Stimulated activated naive CD8-positive, alpha-beta T cell treated with anti-CD3 and anti-CD28 coated beads, Interleukin-15, amount 100 ng/mL, for 72 hours (primary cell): ENCODE data around the gene GTF2F1.
"Not testable (repeated sequence)": the region's sequence is repeated elsewhere in the genome, so short reads cannot be mapped to it uniquely, and the experiment has no call there.

ENCODE experiments used
- ATAC-seq: fragments of 150-1000 bp; cut with Tn5 transposase; 2 replicates; pipeline ENCODE4 v1.10.0; 2021; ENCODE audit warnings: mild to moderate bottlenecking, moderate library complexity
- DNase-seq, 2 donors: peaks; one replicate each; pipeline ENCODE4 v3.0.0; 2021 to 2022
- H3K27ac Mint-ChIP-seq, 2 donors: one replicate each; pipeline ENCODE4 v1.8.0; 2022; ENCODE audit warnings: mild to moderate bottlenecking in 2 of 2, mixed read lengths in 2 of 2, moderate library complexity in 2 of 2
- H3K27me3 Mint-ChIP-seq: one replicate; pipeline ENCODE4 v1.8.0; 2022; ENCODE audit warnings: mixed read lengths
- H3K4me1 Mint-ChIP-seq: one replicate; pipeline ENCODE4 v1.8.0; 2022; ENCODE audit warnings: mild to moderate bottlenecking, mixed read lengths
- H3K4me3 Mint-ChIP-seq, 2 donors: one replicate each; pipeline ENCODE4 v1.8.0; 2022; ENCODE audit warnings: mild to moderate bottlenecking in 2 of 2, mixed read lengths in 2 of 2, moderate library complexity in 1 of 2
- H3K9me3 Mint-ChIP-seq, 2 donors: one replicate each; pipeline ENCODE4 v1.8.0; 2022; ENCODE audit warnings: mixed read lengths in 2 of 2

GTF2F1 gene, protein sequence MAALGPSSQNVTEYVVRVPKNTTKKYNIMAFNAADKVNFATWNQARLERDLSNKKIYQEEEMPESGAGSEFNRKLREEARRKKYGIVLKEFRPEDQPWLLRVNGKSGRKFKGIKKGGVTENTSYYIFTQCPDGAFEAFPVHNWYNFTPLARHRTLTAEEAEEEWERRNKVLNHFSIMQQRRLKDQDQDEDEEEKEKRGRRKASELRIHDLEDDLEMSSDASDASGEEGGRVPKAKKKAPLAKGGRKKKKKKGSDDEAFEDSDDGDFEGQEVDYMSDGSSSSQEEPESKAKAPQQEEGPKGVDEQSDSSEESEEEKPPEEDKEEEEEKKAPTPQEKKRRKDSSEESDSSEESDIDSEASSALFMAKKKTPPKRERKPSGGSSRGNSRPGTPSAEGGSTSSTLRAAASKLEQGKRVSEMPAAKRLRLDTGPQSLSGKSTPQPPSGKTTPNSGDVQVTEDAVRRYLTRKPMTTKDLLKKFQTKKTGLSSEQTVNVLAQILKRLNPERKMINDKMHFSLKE

DNA sequence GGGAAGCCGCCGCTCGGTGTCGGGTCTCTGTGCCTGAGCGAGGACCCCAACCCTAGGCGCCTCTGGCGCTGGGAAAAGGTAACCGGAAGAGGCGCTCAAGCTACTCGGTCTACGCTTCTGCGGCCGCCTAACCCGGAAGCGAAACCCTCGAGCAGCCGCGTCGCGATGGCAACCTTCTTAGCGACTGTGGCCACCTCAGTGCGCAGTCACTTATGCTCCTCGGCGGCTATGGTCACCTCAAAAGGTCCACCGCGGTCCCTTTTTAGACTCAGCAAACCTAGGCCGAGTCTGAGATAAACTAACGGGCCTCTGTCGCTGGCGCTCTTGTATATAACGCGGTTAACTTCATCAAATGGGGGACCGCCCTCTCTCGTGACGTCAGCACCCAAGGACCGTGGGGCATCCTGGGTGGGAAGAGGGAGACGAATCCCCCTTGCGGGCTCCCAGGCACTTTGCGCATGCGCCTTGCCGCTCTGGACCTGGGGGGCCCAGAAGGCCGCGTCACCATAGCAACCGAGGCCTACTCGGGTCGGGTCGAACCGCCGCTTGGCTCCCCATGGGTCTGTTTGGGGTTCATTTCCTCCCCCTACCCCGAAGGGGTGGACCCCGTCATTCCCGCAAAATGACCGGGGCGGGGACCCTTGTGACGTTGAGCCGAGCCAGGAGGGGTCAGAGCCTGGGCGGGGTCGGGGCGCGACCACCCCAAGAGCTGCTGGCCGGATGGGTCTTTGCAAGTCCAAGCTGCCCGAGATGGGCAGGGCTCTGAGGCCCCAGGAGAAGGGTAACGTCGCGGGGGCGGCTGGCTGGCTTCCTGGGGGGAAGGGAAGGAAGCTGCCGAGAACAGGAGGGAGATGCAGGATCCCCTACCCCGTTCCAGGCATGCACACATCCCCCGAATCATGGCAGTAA is at the start of gene GTF2F1:
GTF2F1 (minus strand) TSS at position 91 of the 909 bp plus-strand sequence. CDS start 169 bp downstream, outside the sequence.
- ATAC-seq (peak; percentile 93), DNase-seq (peak; percentile 96 to 97)
- H3K4me3 Mint-ChIP-seq = peak within 1 kb of the TSS; percentile 93 to 94
- no peaks in the 10 kb centered on the region for H3K9me3 Mint-ChIP-seq
- no peaks in the 10 kb centered on the region for H3K27me3 Mint-ChIP-seq
- H3K27ac Mint-ChIP-seq = peak within 1 kb of the TSS; percentile 95 to 97
- H3K4me1 Mint-ChIP-seq = peaks cover 34% of the 10 kb centered on the region

DNA sequence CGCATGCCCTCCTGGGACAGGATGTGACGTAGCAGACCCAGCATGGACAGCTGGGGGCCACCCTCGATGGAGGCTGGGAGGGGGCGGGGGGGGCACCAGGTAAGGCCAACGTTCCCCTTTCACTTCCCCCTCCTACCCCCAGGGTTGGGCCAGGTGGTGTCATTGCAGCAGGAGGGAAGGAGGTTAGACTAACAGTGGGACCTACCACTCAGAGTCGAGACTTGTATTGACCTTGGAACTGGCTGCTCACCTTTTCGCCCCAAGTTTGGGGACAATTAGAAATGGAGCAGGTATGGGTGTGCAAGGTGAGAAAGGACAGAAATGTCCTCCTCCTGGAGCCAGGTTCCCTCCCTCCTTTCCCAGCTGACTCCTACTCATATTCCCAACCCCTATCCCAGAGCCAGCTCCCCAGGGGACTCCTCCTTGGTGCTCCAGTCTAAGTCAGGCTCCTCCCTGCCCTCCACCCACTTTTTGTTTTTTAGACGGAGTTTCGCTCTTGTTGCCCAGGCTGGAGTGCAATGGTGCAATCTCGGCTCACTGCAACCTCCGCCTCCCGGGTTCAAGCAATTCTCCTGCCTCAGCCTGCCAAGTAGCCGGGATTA is 49.2 kb upstream of the GTF2F1 start:
- Mint-ChIP-seq H3K27me3 (no peaks in the 10 kb centered on the region), H3K4me3 (no peak overlapping the region), H3K9me3 (no peaks in the 10 kb centered on the region), H3K4me1 (no peaks in the 10 kb centered on the region), H3K27ac (no peak overlapping the region)
- DNase-seq = no peak
- ATAC-seq = no peak

DNA sequence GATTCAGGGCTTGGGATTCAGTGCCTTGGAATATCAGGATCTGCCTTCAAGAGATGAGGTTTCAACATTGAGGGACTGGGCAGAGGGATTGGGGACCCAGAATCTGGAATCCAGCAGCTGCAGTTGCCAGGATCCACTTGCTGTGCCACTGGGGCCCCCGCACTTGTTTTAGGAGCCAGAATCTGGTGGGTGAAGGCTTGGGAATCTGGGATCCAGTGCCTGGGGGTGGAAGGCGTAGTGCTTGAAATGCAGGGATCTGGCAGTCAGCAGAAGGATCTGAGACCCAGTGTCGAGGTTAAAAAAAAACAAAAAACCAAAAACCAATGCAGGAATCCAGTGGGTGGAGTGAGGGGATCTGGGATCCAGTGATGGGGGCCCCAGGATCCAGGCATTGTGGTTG is 47.9 kb upstream of the GTF2F1 start:
- no peaks in the 10 kb centered on the region for H3K9me3 Mint-ChIP-seq
- H3K4me3 Mint-ChIP-seq = no peak overlapping the region
- no peaks in the 10 kb centered on the region for H3K4me1 Mint-ChIP-seq
- ATAC-seq = no peak
- H3K27ac Mint-ChIP-seq = peak overlapping the region; percentile 3 to 38
- DNase-seq = no peak
- no peaks in the 10 kb centered on the region for H3K27me3 Mint-ChIP-seq

DNA sequence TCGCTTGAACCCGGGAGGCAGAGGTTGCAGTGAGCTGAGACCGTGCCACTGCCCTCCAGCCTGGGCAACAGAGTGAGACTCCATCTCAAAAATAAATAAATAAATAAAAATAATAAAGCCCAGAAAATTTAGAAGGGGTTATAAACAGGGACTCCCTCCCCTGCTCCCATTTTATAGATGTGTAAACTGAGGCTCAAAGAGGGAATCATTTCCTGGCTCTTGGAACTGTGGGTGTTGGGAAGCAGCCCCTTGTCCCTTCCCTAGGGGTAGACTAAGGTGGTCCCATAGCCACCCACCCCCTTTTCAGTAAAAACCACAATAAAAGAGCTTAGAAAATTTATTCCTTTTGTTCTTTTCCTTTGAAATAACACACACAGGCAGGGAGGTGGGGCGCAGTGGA is 46.8 kb upstream of the GTF2F1 start:
- no peak overlapping the region for H3K27ac Mint-ChIP-seq
- no peak overlapping the region for H3K4me3 Mint-ChIP-seq
- ATAC-seq (no peak), DNase-seq (no peak)
- H3K4me1 Mint-ChIP-seq = no peaks in the 10 kb centered on the region
- no peaks in the 10 kb centered on the region for H3K9me3 Mint-ChIP-seq
- no peaks in the 10 kb centered on the region for H3K27me3 Mint-ChIP-seq

DNA sequence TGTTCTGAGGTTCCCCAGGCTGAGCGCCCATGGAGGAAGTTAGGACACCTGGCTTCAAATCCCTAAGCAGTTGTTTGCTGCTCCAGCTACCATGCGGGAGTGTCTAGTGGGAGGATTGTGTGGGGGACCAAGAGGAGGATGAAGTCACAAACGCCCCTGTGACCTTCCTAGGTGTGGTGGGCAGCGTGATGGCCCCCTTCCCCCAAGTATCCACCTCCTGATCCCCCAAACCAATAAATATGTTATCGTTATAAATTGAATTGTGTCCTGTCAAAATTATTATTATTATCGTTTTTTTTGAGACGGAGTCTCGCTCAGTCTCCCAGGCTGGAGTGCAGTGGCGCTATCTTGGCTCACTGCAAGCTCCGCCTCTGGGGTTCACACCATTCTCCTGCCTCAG is 40.7 kb upstream of the GTF2F1 start, which contains the start of gene SLC25A41:
SLC25A41 (minus strand) TSS at position 101 of the 400 bp plus-strand sequence; CDS start at position 31, 70 bp downstream.
- DNase-seq = no peak
- Mint-ChIP-seq H3K27me3 (no peaks in the 10 kb centered on the region), H3K4me3 (no peak within 1 kb of the TSS)

DNA sequence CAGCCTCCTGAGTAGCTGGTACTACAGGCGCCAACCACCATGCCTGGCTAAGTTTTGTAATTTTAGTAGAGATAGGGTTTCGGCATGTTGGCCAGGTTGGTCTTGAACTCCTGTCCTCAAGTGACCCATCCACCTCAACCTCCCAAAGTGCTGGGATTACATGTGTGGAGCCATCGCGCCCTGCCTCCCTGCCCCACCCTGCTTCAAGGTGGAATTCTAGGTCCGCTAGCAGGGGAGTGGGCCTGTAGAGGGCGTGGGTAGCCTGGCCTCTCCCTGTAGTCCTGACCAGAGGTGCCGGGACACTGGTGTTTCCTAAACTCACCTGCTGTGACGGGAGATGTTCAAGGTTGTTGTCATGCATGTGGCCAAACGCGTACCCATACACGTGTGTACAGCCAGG is 40.2 kb upstream of the GTF2F1 start:
- Mint-ChIP-seq H3K27me3 (no peaks in the 10 kb centered on the region), H3K27ac (no peak overlapping the region), H3K4me1 (peaks cover 17% of the 10 kb centered on the region), H3K4me3 (no peak overlapping the region), H3K9me3 (no peaks in the 10 kb centered on the region)
- DNase-seq (no peak), ATAC-seq (no peak)

More for the DNA sequence above, 40.7 kb upstream of the GTF2F1 start, which contains the start of gene SLC25A41:
- no peak for ATAC-seq
- H3K4me1 Mint-ChIP-seq = peaks cover 17% of the 10 kb centered on the region
- H3K9me3 Mint-ChIP-seq = no peaks in the 10 kb centered on the region
- no peak within 1 kb of the TSS for H3K27ac Mint-ChIP-seq

DNA sequence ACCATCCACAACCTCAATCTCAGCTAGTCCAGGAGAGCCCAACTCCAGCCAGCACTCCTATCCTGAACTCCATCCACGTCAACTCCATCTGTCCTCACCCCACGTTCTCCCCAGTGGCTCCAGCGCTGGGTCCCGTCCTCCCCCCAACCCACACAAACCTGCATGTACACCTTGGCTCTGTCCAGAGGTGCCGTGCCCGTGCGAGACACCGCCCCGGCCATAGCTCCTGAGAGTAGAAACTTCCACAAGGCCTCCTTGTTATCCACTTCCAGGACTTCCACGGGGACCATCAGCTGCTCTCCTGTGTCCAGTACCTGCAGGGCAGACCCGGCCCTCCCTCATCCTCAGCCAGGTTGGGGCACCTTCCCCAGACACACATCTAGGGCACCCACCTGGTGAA is 38.9 kb upstream of the GTF2F1 start:
- no peak overlapping the region for H3K27ac Mint-ChIP-seq
- ATAC-seq = no peak
- no peaks in the 10 kb centered on the region for H3K9me3 Mint-ChIP-seq
- H3K27me3 Mint-ChIP-seq = no peaks in the 10 kb centered on the region
- H3K4me3 Mint-ChIP-seq = peak overlapping the region in 1 of 2 donors; percentile 22
- DNase-seq = no peak
- peaks cover 17% of the 10 kb centered on the region for H3K4me1 Mint-ChIP-seq

DNA sequence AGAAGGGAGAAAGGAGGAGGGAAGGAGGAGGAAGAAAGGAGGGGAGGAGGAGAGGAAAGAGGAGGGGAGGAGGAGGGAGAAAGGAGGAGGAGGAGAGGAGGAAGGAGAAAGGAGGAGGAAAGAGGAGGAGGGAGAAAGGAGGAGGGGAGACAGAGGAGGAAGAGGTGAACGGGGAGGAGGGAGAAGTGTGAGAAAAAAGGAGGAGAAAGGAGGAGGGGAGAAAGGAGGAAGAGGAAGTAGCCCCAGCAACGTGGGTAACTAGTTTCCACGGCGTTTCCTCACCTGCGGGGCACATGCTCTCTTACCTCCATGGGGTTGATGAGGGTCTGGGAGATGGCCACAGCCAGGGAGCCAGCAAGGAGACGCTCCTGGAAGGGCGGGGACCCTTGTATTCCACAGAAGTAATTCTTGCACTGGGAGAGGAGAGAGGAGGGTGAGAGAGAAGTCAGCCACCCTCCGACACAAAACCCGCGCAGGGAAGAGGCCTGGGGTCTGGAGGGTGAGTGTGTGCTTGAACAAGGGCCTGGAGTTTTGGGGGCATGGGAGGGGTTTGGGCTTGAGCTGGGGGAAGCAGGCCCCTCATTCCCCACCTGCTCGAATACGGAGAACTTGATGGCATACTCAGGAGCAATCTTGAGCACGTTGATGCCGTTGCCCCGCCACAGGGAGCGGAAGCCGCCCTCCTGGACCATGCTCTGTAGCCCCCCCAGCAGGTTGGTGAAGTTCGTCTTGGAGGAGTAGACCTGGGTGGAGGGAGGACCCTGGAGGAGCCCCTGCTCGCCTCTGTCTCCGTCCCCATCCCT is 36.7 kb upstream of the GTF2F1 start:
- DNase-seq (no peak), ATAC-seq (no peak)
- no peaks in the 10 kb centered on the region for H3K27me3 Mint-ChIP-seq
- H3K27ac Mint-ChIP-seq = peak overlapping the region in 1 of 2 donors; percentile 2
- peak overlapping the region; percentile 60 to 63 for H3K4me3 Mint-ChIP-seq
- H3K4me1 Mint-ChIP-seq = peaks cover 31% of the 10 kb centered on the region
- peaks cover 0 to 7% of the 10 kb centered on the region in 2 donors for H3K9me3 Mint-ChIP-seq

DNA sequence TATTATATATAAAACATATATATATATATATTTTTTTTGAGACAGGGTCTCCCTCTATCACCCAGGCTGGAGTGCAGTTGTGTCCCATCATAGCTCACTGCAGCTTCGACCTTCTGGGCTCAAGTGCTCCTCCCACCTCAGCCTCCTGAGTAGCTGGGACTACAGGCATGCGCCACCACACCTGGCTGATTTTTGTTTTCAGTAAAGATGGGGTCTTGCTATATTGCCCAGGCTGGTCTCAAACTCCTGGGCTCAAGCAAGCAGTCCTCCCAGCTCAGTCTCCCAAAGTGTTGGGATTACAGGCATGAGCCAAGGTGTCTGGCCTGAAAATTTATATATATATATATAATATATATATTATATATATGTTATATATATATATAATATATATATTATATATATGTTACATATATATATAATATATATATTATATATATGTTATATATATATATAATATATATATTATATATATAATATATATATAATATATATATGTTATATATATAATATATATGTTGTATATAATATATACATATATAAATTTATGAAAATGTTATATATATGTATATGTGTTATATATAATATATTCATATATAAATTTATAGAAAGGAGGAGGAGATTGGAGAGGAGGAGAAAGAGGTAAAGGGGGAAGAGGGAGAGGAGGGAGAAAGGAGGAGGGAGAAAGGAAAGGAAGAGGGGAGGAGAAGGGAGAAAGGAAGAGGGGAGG is 35.9 kb upstream of the GTF2F1 start:
- H3K27me3 Mint-ChIP-seq, H3K9me3 Mint-ChIP-seq, DNase-seq, ATAC-seq, H3K27ac Mint-ChIP-seq: not testable (repeated sequence)
- Mint-ChIP-seq H3K4me1 (peaks cover 31% of the 10 kb centered on the region), H3K4me3 (peak overlapping the region; percentile 60 to 63)

DNA sequence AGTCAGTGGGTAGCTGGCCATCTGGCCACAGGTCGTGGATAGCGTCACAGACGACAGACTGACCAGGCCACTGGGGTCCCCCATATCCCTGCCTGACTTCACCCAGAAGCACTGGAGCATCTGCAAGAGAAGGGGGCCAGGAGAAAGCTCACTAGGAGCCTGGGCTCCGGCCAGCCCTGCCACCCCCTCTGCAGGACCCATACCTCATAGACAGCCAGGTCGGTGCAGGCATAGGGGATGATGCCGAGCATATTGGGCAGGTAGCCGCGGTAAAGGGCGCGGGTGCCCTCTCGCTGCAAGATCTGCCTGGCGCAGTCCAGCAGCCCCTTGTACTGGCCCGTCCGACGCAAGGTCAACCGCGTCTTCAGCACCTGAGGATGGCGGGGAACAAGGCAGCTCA is 34.2 kb upstream of the GTF2F1 start:
- Mint-ChIP-seq H3K9me3 (peaks cover 0 to 7% of the 10 kb centered on the region in 2 donors), H3K27me3 (no peaks in the 10 kb centered on the region), H3K4me3 (no peak overlapping the region), H3K27ac (no peak overlapping the region), H3K4me1 (peaks cover 48% of the 10 kb centered on the region)
- ATAC-seq (no peak), DNase-seq (no peak)

DNA sequence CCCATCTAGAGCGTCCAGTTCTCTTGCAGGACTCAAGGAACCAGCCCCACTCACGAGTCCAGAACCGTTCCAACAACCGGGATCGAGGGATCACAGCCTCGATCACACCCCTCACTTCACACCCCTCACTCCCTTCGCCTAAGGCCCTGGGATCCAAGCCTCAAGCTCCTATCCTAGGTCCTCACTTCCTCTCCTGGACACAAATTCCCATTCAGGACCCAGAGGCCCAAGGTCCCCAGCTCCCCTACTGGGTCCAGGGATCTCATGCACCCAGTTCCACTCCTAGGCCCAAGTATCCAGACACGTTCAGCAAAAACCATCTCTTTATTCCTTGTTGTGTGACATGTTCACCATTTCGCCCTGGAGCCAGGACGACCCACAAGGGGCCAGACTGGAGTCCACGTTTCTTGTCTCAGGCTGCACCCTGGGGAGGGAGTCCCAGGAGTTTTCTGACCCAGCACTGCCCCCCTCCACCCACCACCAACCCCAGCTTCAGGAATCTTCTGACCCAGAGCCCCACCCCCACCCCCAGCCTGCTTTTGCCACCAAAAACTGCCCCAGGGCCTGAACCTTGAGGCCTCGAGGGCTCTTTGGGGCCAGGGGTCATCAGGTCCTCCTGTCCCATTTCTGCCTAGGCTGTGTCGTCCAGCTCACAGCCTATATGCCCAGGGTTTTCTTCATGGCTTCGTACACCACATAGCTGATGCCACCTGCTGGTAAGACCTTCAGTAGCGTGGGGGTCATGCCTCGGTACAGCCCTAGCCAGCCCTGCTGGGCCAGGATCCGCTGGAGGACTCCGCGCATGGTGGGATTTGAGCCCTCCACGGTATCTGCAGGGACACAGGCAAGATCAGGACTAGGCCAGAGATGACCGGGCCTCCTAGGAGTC is 33.0 kb upstream of the GTF2F1 start:
- peak overlapping the region; percentile 81 for H3K4me3 Mint-ChIP-seq
- DNase-seq = no peak
- peaks cover 0 to 7% of the 10 kb centered on the region in 2 donors for H3K9me3 Mint-ChIP-seq
- peaks cover 58% of the 10 kb centered on the region for H3K4me1 Mint-ChIP-seq
- no peaks in the 10 kb centered on the region for H3K27me3 Mint-ChIP-seq
- no peak for ATAC-seq
- H3K27ac Mint-ChIP-seq = peak overlapping the region; percentile 95 to 96

DNA sequence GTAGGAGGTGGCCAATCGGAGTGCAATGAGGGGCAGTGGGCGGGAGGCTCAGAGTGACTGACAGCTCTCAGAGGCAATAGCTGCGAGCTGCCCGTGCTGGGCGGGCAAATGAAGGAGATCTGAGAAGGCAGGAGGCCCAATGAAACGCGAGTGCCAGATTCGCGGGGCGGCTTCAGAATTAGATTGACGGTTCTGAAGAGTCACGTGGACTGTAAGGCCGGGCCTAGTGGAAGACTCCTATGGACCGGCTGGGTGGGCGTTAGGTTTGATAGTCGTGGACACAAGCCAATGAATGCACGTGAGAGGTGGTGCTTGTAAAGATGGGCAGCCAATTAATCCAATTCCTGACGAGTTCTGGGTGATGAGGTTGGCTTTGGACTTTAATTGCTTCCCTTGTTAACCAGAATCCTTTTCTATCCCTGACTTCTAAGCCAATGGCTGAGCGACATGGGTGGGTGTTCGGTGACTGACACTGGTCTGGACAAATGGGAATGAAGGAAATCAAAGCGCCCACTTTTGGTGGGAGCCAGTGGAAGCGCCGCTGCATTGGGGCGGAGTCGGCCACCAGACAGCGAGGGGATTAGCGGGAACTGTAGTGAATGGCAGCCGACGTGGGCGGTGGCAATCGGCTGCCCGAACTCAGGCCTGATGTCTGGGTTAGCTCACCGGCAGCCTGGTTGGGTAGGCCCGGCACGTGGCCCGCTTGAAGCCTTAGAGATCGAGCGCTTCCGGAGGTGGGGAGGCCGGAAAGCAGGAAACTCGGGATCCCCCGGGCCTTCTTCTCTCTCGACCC is 32.2 kb upstream of the GTF2F1 start:
- peak; percentile 93 for ATAC-seq
- H3K4me1 Mint-ChIP-seq = peaks cover 55% of the 10 kb centered on the region
- H3K27ac Mint-ChIP-seq = peak overlapping the region; percentile 95 to 96
- H3K4me3 Mint-ChIP-seq = peak overlapping the region; percentile 81
- peak; percentile 99 to 100 for DNase-seq
- no peaks in the 10 kb centered on the region for H3K27me3 Mint-ChIP-seq
- H3K9me3 Mint-ChIP-seq = peaks cover 0 to 7% of the 10 kb centered on the region in 2 donors
